LHCN-M2 (cell line): Measurements from ENCODE around the gene POLR2H. TPM values are rescaled to one million over a fixed set of nuclear protein-coding genes. Genes with fewer than 3 reads are reported as not detected.

Experiments
- DNase-seq: peaks from one replicate; pipeline ENCODE4 v3.0.0-alpha.2; 2012; ENCODE audit warnings: low read depth
- total RNA-seq: library from RNA; depleted of rRNA; stranded (reverse); fragments of >200 nt; gene quantifications from 2 replicates; pipeline ENCODE4 v1.2.3, GENCODE V29; 2014

POLR2H gene
- total RNA-seq, 1 experiment from 2014 or later = 116 TPM

GRCh38 chr3:184371570-184372018, 10.1 kb downstream of the POLR2H start:
- DNase-seq = peak; percentile 89

- no peak for DNase-seq
Measured at GRCh38 chr3:184372296-184372821, 10.8 kb downstream of the POLR2H start.

- no peak for DNase-seq
Measured at GRCh38 chr3:184372911-184373310, 11.4 kb downstream of the POLR2H start.

GRCh38 chr3:184373422-184373821, 11.9 kb downstream of the POLR2H start:
- DNase-seq = peak; percentile 61

- DNase-seq = no peak
Measured at GRCh38 chr3:184375747-184376461, 14.4 kb downstream of the POLR2H start.

- no peak for DNase-seq
Measured at GRCh38 chr3:184377374-184377773, 15.9 kb downstream of the POLR2H start.

- no peak for DNase-seq
Measured at GRCh38 chr3:184377882-184378445, 16.5 kb downstream of the POLR2H start, which contains the start of gene THPO. THPO (minus strand) TSS chr3:184378207; CDS start chr3:184376259, 1,948 bp downstream.

- no peak for DNase-seq
Measured at GRCh38 chr3:184378651-184379357, 17.3 kb downstream of the POLR2H start.

- no peak for DNase-seq
Measured at GRCh38 chr3:184379358-184380184, 18.1 kb downstream of the POLR2H start, which contains the start of gene CHRD. CHRD (plus strand) TSS chr3:184380054; CDS start chr3:184380319, 265 bp downstream.

GRCh38 chr3:184380185-184380626, 18.7 kb downstream of the POLR2H start:
- peak; percentile 23 for DNase-seq

GRCh38 chr3:184380627-184381260, 19.2 kb downstream of the POLR2H start:
- no peak for DNase-seq

- no peak for DNase-seq
Measured at GRCh38 chr3:184381261-184382224, 20.0 kb downstream of the POLR2H start.

- DNase-seq = no peak
Measured at GRCh38 chr3:184382326-184383032, 21.0 kb downstream of the POLR2H start.

- DNase-seq = no peak
Measured at GRCh38 chr3:184383033-184383740, 21.7 kb downstream of the POLR2H start.

GRCh38 chr3:184384342-184384741, 22.8 kb downstream of the POLR2H start:
- no peak for DNase-seq

- DNase-seq = no peak
Measured at GRCh38 chr3:184384856-184385422, 23.4 kb downstream of the POLR2H start.

- no peak for DNase-seq
Measured at GRCh38 chr3:184386047-184386806, 24.7 kb downstream of the POLR2H start.
